Limb (tissue), 2 donors: ENCODE data around the gene PDP2.
A peak's percentile ranks its signal among the peaks of the same experiment; 100 is the strongest.
"Not testable (repeated sequence)": the region's sequence is repeated elsewhere in the genome, so short reads cannot be mapped to it uniquely, and the experiment has no call there.

Source experiments
- DNase-seq, 2 donors: peaks; one replicate each; pipeline ENCODE4 v3.0.0-alpha.2; 2016; ENCODE audit errors: extremely low spot score in 2 of 2

The PDP2 gene

GRCh38 chr16:66886321-66886720 lies 6.0 kb downstream of the PDP2 start:
- no peak for DNase-seq

GRCh38 chr16:66886914-66887313 lies 6.6 kb downstream of the PDP2 start:
- DNase-seq, result no peak

DNA sequence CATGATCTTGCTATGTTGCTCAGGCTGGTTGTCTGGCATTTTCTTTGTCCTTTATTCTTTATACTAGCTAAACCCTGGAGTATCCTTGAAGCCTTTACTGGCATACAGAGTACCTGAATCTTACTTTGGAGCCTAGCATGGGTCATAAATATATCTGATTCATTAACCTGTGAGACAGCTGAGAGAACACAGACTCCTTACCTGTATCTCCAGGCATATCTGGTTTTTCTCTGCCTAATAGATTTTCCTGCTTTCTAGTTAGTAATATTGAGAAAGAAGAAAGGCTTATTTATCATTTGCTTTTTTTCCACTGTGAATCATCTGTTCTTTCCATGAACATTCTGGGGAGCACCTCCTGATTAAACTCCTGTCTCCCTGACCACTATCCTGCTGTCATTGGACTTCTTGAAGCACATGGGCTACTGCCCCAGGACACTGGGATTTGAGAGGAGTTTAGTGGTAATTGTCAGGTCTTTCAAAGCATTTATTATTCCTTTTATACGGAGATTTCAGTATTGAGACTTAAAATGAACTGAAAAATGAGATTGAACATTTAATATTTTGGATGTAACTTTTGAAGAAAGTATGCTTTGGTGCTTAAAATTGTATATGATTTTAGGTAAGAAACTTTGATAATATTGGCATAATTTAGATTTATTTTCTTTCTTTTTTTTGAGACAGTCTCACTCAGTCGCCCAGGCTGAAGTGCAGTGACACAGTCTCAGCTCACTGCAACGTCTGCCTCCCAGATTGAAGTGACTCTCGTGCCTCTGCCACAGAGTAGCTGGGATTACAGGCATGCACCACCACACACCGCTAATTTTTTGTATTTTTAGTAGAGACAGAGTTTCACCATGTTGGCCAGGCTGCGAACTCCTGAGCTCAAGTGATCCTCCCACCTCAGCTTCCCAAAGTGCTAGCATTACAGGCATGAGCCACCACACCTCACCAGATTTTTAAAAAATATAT lies 8.6 kb downstream of the PDP2 start:
- DNase-seq, result no peak

DNA sequence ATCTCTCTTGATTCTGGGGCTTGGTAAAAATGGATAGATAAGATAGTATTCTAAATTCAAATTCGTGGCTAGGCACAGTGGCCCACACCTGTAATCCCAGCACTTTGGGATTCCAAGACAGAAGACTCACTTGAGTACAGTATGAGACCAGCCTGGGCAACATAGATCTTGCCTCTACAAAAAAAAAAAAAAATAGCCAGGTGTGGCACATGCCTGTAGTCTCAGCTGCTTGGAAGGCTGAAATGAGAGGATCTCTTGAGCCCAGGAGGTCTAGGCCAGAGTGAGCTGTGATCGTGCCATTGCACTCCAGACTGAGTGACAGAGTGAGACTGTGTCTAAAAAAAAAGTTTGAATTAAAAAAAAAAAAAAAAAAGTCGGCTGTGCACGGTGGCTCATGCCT lies 9.3 kb downstream of the PDP2 start:
- no peak for DNase-seq

DNA sequence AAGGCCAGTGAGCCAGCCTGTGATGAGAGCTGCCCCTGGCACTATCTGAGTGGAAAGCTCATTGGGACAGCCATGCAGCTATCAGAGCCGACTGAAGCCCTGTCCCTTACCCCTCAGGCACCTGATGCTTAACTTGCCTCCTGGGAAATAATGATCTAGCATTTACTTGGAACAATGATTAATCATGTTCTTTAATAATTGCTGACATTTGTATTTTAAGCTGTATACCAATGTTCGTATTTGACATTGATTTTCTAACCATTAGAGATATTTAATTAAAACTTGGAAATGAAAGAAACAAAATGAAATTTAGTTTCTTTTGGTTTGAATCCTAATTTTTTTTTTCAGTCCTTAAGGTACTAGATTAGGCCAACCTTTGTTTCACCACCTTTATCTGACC lies 10.5 kb downstream of the PDP2 start:
- DNase-seq, result no peak

GRCh38 chr16:66891360-66891759 lies 11.0 kb downstream of the PDP2 start:
- no peak for DNase-seq

DNA sequence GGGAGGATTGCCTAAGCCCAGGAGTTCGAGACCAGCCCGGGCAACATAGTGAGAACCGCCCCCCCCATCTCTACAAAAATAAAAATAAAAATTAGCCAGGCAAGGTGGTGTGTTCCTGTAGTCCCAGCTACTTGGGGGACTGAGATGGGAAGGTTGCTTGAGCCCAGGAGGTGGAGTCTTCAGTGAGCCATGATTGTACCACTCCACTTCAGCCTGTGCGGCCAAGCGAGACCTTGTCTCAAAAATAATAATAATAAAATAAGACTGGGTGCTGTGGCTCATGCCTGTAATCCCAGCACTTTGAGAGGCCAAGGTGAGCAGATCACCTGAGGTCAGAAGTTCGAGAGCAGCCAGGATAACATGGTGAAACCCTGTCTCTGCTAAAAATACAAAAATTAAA lies 11.5 kb downstream of the PDP2 start:
- DNase-seq, result no peak

DNA sequence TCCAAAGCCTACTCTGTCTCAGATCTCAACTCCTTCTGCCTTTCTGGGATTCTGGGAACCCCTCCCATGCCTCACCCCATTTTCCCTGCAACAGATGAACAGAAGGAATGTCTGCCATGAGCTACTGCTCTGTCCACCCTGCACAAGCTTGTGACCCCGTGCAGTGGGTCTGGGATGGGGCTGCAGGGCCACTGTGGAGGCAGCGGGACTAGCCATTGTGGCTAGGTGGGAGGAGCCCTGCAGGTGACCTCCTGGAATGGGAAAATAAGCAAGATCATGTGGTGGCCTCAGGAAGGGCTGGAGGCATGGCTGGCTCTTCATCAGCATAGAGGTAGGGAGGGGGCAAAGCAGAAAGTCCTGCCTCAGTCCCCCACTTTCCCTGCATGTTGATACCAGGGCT lies 13.7 kb downstream of the PDP2 start:
- no peak for DNase-seq

DNA sequence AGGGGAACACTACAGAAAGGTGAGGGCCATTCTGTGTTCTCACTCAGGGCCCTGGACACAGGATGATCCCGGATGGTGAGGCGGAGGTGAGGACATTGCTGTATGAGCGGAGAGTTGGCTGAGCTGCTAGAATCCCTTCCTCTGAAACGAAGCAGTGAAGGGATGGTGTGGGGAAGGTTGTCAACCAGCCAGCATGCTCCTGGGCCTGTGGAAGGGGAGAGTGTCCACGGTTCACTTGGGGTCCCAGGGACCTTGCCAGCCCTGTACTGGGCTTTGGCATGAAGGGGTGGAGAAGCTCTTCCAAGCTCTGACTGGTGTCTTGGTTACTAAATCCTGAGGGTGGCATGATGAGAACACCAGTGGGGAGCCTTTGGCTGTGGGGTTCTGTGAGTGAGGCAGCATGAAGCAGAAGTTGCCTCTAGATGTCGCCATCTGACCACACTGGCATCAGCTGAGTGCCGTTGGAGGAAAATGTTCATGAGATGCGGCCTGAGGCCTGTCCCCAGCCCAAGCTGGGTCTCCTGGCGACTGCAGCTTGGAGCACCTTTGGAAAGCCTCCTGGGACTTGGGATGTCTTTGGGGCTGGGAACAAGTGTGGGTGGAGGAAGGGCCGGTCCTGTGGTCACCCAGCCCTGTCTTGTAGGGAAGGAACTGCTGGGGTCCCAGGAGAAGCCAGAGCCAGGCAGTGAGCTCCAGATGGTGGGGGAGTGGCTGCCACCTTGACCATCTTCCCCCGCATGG lies 14.8 kb downstream of the PDP2 start:
- peak; percentile 59 to 76 for DNase-seq

DNA sequence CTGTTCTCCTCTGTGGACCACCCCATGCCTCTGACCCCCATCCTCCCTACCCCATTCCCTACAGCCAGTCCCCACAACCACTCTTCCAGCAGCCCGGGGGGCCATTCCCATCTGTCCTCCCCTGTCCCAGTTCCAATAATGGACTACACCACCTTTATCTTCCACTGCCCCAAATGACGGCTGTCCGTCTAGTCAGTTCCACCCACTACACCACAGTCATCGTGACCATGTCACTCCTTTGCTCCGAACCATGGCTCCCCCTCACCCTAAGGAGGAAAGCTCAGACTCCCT lies 15.3 kb downstream of the PDP2 start:
- no peak for DNase-seq

GRCh38 chr16:66895999-66896398 lies 15.7 kb downstream of the PDP2 start:
- no peak for DNase-seq

- not testable (repeated sequence) for DNase-seq
Observed at GRCh38 chr16:66896682-66897081, 16.4 kb downstream of the PDP2 start.

DNA sequence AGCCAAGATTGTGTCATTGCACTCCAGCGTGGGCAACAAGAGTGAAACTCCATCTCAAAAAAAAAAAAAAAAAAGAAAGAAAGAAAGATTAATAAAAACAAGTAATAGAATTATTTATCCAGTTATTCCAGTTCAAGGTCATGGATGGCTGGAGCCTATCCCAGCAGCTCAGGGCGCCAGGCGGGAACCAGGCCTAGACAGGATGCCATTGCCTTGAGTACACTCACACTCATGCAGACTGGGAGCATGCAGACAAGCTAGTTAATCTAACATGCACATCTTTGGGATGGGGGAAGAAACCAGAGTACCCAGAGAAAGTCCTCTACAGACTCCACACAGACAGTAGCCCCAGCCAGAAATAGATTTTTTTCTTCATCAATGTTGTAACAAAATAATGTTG lies 17.9 kb downstream of the PDP2 start:
- no peak for DNase-seq

DNA sequence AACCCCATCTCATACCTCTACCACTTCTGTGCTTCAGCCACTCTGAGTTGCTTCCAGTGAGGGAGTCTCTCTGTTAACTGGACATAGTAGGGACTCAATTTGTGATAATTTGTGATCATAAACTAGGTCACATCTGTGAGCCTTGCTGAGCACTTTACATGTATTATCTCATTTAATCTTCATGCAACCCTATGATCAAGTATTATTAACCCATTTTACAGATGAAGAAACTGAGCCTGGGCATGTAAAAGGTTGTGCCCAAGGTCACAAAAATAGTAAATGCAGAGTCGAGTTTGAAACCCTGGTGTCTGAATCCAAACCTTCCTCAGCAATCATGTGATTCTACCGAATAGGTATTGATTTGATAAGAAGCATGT lies 18.6 kb downstream of the PDP2 start:
- DNase-seq, result no peak

DNA sequence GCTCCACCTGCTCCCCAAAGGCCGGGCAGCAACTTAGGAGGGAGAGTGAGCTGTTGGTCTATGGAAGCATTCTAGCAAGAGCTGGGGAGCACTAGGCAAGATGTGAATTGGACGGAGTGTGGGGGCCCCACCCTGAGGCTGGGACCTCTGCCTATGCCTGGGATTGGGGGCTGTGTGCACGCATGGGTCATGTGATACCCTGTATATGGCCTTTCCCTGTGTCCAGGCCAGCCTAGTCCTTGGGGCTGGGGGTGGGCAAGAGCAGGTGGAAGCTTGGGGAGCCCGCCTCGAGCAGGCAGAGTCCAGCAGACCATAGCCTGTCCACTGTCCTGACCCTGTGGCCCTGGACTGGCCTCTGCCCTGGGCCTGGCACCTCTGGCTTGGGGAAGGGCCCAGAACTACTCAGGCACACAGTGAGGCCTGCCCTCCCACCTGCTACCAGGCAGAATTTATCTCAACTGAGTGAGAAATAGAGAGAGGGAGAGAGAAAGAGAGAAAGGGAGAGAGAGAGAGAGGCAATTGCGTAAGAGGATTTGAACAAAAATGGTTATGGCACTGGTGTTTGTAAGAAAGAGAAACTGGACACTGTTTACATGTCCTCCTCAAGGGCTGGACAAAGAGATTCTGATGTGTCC lies 19.1 kb downstream of the PDP2 start:
- no peak for DNase-seq

- DNase-seq, result peak in 1 of 2 donors; percentile 78
Observed at GRCh38 chr16:66899945-66900710, 19.8 kb downstream of the PDP2 start.

DNA sequence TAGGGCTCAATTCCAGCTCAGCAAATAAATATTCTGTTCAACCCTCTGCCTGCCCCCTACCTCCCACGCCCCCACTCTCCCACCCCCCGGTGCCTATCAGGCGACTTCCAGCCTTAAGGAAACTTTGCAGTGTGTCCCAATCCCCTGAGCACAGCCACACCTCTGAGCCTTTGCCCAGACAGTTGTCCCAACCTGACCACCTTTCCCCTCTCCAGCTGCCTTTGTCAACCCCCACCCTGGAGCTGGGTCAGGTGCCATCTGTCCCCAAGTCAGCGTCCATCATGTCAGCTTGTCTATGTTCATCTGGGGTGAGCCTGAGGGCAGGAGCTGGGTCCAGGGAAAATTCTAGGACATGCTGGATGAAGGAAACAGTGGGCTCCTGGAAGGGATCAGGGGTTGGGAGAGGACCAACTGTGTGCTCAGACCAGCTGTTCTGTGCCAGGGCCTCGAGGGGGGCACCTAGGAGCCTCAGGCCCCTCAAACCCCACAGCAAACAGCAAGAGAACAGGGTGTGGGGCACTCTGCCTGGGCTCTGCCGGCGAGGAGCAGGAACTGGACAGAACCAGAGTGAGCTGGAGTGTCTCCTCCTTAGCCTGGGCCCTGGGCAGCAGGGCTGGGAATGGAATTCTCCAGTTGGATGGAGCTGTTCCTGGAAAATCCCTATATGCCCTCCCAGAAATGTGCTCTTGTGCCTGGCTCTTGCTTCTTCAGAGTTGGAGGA lies 20.6 kb downstream of the PDP2 start:
- DNase-seq, result no peak

DNA sequence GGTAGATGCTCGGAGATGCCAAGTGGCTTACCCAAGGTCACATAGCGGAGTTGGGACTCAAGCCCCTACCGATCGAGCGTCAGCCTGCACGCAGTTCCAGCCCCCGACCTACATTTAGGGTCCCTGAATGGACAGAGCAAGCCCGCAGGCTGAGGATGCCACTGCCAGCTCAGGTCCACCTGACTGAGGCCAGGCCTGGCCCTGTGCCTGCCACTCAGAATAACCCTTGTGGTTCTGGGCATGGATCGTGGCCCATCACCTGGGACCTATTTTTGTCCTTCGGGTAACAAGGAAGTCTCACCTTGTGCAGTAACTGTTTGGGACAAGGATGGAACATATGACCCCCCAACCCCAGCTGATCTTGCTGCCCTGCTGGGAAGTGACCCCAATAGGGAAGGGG lies 21.3 kb downstream of the PDP2 start:
- DNase-seq, result no peak

DNA sequence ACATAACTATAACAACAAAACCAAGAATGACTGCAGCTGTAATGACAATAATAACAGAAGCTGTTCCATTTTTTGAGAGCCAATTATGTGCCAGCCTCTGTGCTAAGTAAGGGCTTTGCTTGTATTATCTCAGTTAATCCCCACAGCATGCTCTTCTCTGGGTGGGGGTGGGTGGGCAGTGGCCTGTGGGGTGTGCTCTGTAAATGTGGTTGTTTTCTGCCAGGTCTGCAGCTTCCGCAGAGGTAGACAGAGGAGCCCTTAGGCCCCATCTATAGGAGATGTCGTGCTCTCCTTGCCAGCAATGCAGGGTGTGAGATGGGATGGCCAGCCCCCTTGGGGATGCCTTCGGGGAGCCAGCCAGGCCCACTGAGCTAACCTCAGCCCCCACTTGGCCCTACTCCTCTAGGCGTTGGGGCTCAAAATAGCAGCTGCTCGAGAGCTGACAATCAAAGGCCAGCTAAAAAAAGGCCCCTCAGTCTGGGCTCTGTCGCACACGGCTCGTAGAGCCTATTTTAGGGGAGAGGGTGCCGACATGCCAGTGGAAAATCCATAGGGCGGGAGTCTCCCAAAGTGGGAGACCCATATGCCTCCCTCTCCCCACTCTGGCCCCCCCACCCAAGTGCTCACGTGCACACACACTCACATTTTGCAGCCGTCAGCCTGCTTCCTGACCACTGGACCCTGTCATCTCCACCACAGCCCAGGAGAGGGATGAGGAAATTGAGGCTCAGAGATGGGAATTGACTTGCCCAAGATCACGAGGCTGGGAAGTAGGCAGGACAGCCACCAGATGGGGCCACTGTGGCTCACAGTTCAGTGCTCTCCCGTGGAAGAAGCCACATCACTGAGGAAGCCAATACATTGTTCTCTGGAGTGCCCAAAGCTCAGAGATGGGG lies 22.6 kb downstream of the PDP2 start:
- DNase-seq, result no peak
